Measurements from ENCODE around the gene CENPV.
A peak's percentile ranks its signal among the peaks of the same experiment; 100 is the strongest.
"Not testable (repeated sequence)": the region's sequence is repeated elsewhere in the genome, so short reads cannot be mapped to it uniquely, and the experiment has no call there.

Gene CENPV

GRCh38 chr17:16353317-16354174 lies at the start of gene CENPV:
CENPV (minus strand) TSS chr17:16353469; CDS start chr17:16353436, 33 bp downstream.
- no peaks in the 10 kb centered on the region for H3K9me3 ChIP-seq (ENCODE audit: insufficient read depth, low read length)
- H4K20me1 ChIP-seq (ENCODE audit: insufficient read depth, low read length), result peaks cover 7% of the 10 kb centered on the region; the same call in 1 of the 2 replicates
- peak within 1 kb of the TSS; percentile 28; the same call in 1 of the 2 replicates for H3K27ac ChIP-seq (ENCODE audit: low read length)
- H3K4me3 ChIP-seq (ENCODE audit: low read length), result peak within 1 kb of the TSS; percentile 93
- H3K36me3 ChIP-seq (replicated peaks; ENCODE audit: low read depth, low read length), result peaks cover 4% of the 10 kb centered on the region
- peaks cover 28% of the 10 kb centered on the region for H3K79me2 ChIP-seq (ENCODE audit: low read length)
- peak within 1 kb of the TSS; percentile 97 for H2AFZ ChIP-seq (ENCODE audit: low read depth, low read length)
- peaks cover 9% of the 10 kb centered on the region for H3K4me1 ChIP-seq (ENCODE audit: low read length)
- no peak for TF ChIP-seq EZH2phosphoT487 (IDR thresholded peaks at IDR 0.05; ENCODE audit: low read depth)
- TF ChIP-seq, protein P1, sequence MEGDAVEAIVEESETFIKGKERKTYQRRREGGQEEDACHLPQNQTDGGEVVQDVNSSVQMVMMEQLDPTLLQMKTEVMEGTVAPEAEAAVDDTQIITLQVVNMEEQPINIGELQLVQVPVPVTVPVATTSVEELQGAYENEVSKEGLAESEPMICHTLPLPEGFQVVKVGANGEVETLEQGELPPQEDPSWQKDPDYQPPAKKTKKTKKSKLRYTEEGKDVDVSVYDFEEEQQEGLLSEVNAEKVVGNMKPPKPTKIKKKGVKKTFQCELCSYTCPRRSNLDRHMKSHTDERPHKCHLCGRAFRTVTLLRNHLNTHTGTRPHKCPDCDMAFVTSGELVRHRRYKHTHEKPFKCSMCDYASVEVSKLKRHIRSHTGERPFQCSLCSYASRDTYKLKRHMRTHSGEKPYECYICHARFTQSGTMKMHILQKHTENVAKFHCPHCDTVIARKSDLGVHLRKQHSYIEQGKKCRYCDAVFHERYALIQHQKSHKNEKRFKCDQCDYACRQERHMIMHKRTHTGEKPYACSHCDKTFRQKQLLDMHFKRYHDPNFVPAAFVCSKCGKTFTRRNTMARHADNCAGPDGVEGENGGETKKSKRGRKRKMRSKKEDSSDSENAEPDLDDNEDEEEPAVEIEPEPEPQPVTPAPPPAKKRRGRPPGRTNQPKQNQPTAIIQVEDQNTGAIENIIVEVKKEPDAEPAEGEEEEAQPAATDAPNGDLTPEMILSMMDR (IDR thresholded peaks at IDR 0.05; ENCODE audit: low read depth, low read length), result no peak
- H3K9ac ChIP-seq (ENCODE audit: low read length), result peak within 1 kb of the TSS; percentile 76
- H3K27me3 ChIP-seq (ENCODE audit: low read depth, low read length), result no peaks in the 10 kb centered on the region
- H3K4me2 ChIP-seq (ENCODE audit: low read length), result peak within 1 kb of the TSS; percentile 97

- Histone ChIP-seq H3K27ac (ENCODE audit: low read length) (0 out of 2 replicates have a peak overlapping the region, but pooled peaks have one; percentile 19), H3K4me2 (ENCODE audit: low read length) (peak overlapping the region; percentile 60)
Measured at GRCh38 chr17:16398270-16399267, 45.3 kb upstream of the CENPV start.

GRCh38 chr17:16396693-16397092 lies 43.4 kb upstream of the CENPV start:
- H3K36me3 ChIP-seq (replicated peaks; ENCODE audit: low read depth, low read length); H2AFZ ChIP-seq (ENCODE audit: low read depth, low read length); H3K27me3 ChIP-seq (ENCODE audit: low read depth, low read length); H3K9ac ChIP-seq (ENCODE audit: low read length); H3K4me2 ChIP-seq (ENCODE audit: low read length); H3K9me3 ChIP-seq (ENCODE audit: insufficient read depth, low read length); H3K27ac ChIP-seq (ENCODE audit: low read length); H4K20me1 ChIP-seq (ENCODE audit: insufficient read depth, low read length); H3K4me3 ChIP-seq (ENCODE audit: low read length); H3K79me2 ChIP-seq (ENCODE audit: low read length): not testable (repeated sequence)
- H3K4me1 ChIP-seq (ENCODE audit: low read length), result peaks cover 15% of the 10 kb centered on the region

More at GRCh38 chr17:16398270-16399267, 45.3 kb upstream of the CENPV start:
- no peak for TF ChIP-seq EZH2phosphoT487 (IDR thresholded peaks at IDR 0.05; ENCODE audit: low read depth)
- TF ChIP-seq, protein P1 (IDR thresholded peaks at IDR 0.05; ENCODE audit: low read depth, low read length), result no peak
- H4K20me1 ChIP-seq (ENCODE audit: insufficient read depth, low read length), result no peaks in the 10 kb centered on the region
- no peaks in the 10 kb centered on the region for H3K9me3 ChIP-seq (ENCODE audit: insufficient read depth, low read length)
- no peaks in the 10 kb centered on the region for H3K36me3 ChIP-seq (replicated peaks; ENCODE audit: low read depth, low read length)
- peak overlapping the region; percentile 43; the same call in 1 of the 2 replicates for H3K4me3 ChIP-seq (ENCODE audit: low read length)
- no peaks in the 10 kb centered on the region for H3K79me2 ChIP-seq (ENCODE audit: low read length)
- no peak overlapping the region; the same call in 1 of the 2 replicates for H2AFZ ChIP-seq (ENCODE audit: low read depth, low read length)
- H3K27me3 ChIP-seq (ENCODE audit: low read depth, low read length), result no peaks in the 10 kb centered on the region
- H3K4me1 ChIP-seq (ENCODE audit: low read length), result peaks cover 15% of the 10 kb centered on the region
- no peak overlapping the region for H3K9ac ChIP-seq (ENCODE audit: low read length)

GRCh38 chr17:16395887-16396286 lies 42.6 kb upstream of the CENPV start:
- H3K79me2 ChIP-seq (ENCODE audit: low read length); H3K4me2 ChIP-seq (ENCODE audit: low read length); H3K9me3 ChIP-seq (ENCODE audit: insufficient read depth, low read length); H4K20me1 ChIP-seq (ENCODE audit: insufficient read depth, low read length); H3K36me3 ChIP-seq (replicated peaks; ENCODE audit: low read depth, low read length); H3K27ac ChIP-seq (ENCODE audit: low read length); H3K9ac ChIP-seq (ENCODE audit: low read length); H2AFZ ChIP-seq (ENCODE audit: low read depth, low read length); H3K4me3 ChIP-seq (ENCODE audit: low read length); H3K27me3 ChIP-seq (ENCODE audit: low read depth, low read length): not testable (repeated sequence)
- H3K4me1 ChIP-seq (ENCODE audit: low read length), result peaks cover 15% of the 10 kb centered on the region

- H3K9me3 ChIP-seq (ENCODE audit: insufficient read depth, low read length); H3K27ac ChIP-seq (ENCODE audit: low read length); H3K9ac ChIP-seq (ENCODE audit: low read length); H3K4me3 ChIP-seq (ENCODE audit: low read length); H3K79me2 ChIP-seq (ENCODE audit: low read length); H3K36me3 ChIP-seq (replicated peaks; ENCODE audit: low read depth, low read length); H3K27me3 ChIP-seq (ENCODE audit: low read depth, low read length); H3K4me1 ChIP-seq (ENCODE audit: low read length); H4K20me1 ChIP-seq (ENCODE audit: insufficient read depth, low read length); H2AFZ ChIP-seq (ENCODE audit: low read depth, low read length); H3K4me2 ChIP-seq (ENCODE audit: low read length): not testable (repeated sequence)
Measured at GRCh38 chr17:16392491-16392890, 39.2 kb upstream of the CENPV start.
